Spinal cord (tissue), 10 donors: Measurements from ENCODE around the gene MSI2. TPM values are rescaled to one million over a fixed set of nuclear protein-coding genes. Genes with fewer than 3 reads are reported as not detected.

Experiments
- DNase-seq, 6 donors: peaks; one replicate each; pipeline versions ENCODE4 v3.0.0 to v3.0.0-alpha.2; 2013 to 2015; ENCODE audit warnings: low spot score in 6 of 6, low read depth in 4 of 6
- H3K27ac ChIP-seq: one replicate; pipeline ENCODE4 v1.5.1; 2013; ENCODE audit warnings: low read depth, low read length, control low read depth
- H3K27me3 ChIP-seq: one replicate; pipeline ENCODE4 v1.6.1; 2013; ENCODE audit warnings: low read length; ENCODE audit not compliant: control insufficient read depth, insufficient read depth
- H3K36me3 ChIP-seq: one replicate; pipeline ENCODE4 v1.6.1; 2013; ENCODE audit warnings: low read length; ENCODE audit not compliant: control insufficient read depth, insufficient read depth
- H3K4me1 ChIP-seq: one replicate; pipeline ENCODE4 v1.6.1; 2013; ENCODE audit warnings: low read length; ENCODE audit not compliant: control insufficient read depth, insufficient read depth
- H3K4me3 ChIP-seq: one replicate; pipeline ENCODE4 v1.5.1; 2013; ENCODE audit warnings: low read depth, low read length, control low read depth
- H3K9me3 ChIP-seq: one replicate; pipeline ENCODE4 v1.6.1; 2013; ENCODE audit warnings: low read length; ENCODE audit not compliant: control insufficient read depth, insufficient read depth
- WGBS: methylation state at CpG from one replicate; pipeline ENCODE4 v1.1.5; 2013; ENCODE audit warnings: missing lambda C conversion rate; ENCODE audit not compliant: insufficient coverage; 5-methylcytosine and 5-hydroxymethylcytosine counted together
- polyA plus RNA-seq, 2 donors: library from polyadenylated mRNA; unstranded; fragments of 120-200 nt; gene quantifications; one replicate each; pipeline ENCODE4 v1.2.1, GENCODE V29; 2013; ENCODE audit not compliant: insufficient read length in 2 of 2
- total RNA-seq, 2 donors: library from RNA; depleted of rRNA in 1 of 2; stranded (reverse); fragments of 120-200 nt in 1 of 2; fragments of >200 nt in 1 of 2; gene quantifications; one replicate each; pipeline versions ENCODE4 v1.2.3 to v1.2.4, GENCODE V29; 2013 to 2014
- donor health status: healthy.

Gene MSI2
- total and polyA plus RNA-seq, 4 donors, result 92.8 to 167 (median 109) TPM

DNA sequence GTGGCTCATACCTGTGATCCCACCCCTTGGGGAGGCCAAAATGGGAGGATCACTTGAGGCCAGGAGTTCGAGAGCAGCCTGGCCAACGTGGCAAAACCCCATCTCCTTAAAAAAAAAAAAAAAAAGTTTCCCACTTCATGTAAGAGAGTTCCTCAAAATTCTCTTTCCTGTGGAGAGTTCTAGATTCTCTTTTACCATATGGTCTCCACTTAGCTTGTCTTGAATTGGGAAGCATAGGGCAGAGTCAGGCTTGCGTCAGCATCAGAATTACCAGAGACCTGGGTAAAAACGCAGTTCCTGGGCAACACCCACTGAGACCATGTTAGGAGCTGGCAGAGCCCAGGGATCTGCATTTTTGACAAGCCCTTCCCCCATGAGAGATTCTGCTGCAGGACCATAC lies 330.4 kb downstream of the MSI2 start:
- H3K36me3 ChIP-seq, result peaks cover 13% of the 10 kb centered on the region
- H3K4me3 ChIP-seq, result no peak overlapping the region
- no peaks in the 10 kb centered on the region for H3K27me3 ChIP-seq
- H3K4me1 ChIP-seq, result peaks cover 35% of the 10 kb centered on the region
- H3K27ac ChIP-seq, result no peak overlapping the region
- H3K9me3 ChIP-seq, result no peaks in the 10 kb centered on the region
- WGBS, result 88% methylated on average over 2 of the region's 4 CpGs
- no peak for DNase-seq

DNA sequence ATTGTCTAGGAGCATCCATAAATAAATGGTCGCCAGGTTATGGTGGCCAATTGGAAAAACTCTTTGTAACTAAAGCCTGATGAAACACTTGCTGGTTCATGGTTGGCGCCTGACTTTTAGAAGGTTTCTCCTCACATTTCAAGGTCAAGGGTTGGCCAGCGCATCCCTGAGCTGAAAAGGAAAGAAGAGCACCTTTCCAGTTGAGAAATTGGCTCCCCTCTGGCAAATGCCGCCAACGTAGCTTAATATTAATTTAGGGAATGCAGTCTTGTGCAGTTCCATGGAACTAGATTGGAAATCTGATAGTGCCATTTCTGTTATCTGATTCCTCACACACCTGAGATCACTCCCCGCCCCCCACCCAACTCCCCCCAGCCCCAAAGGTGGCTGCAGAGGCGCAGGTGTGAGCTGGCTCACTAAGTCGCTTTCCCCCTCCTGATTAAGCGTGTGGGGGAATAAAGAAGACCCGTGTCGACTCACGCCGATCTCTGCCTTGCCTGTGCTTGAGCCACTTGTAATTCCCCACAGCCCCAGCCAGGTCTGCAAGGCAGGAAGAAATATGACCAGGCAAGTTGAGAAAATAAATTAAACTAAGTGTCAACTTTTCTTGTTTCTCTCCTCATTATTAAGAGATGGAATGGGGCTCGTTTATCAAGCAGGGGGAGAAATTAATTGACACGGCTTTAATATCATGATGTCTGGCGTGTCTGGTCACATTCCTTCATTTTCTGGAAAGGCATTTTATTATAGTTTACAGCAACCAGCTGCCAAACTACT lies 331.1 kb downstream of the MSI2 start:
- peaks cover 13% of the 10 kb centered on the region for H3K36me3 ChIP-seq
- H3K4me1 ChIP-seq, result peaks cover 35% of the 10 kb centered on the region
- H3K27ac ChIP-seq, result no peak overlapping the region
- H3K4me3 ChIP-seq, result no peak overlapping the region
- no peaks in the 10 kb centered on the region for H3K9me3 ChIP-seq
- H3K27me3 ChIP-seq, result no peaks in the 10 kb centered on the region
- peak in 1 of 6 donors; percentile 58 for DNase-seq
- 94% methylated on average over 2 of the region's 16 CpGs for WGBS

DNA sequence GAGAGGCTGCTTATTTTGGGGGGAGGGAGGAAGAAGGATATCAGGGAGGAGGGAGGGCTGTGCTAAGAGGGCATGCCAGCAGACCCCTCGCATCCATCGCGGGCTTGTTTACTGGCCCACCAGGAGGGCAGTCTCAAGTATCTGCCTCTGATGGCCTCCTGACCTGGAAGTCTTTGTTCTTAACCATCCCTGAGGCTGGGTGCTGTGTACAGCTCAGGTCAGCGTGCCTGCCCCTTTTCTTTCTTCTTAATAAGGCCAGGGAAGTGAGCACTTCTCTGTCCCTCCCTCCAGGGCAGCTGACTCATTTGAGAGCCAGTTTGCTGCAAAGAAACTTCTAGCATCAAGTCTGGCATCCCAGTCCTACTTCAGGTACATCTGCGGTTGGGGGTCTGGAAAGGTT lies 331.8 kb downstream of the MSI2 start:
- WGBS, result 68% methylated on average over 4 of the region's 5 CpGs

DNA sequence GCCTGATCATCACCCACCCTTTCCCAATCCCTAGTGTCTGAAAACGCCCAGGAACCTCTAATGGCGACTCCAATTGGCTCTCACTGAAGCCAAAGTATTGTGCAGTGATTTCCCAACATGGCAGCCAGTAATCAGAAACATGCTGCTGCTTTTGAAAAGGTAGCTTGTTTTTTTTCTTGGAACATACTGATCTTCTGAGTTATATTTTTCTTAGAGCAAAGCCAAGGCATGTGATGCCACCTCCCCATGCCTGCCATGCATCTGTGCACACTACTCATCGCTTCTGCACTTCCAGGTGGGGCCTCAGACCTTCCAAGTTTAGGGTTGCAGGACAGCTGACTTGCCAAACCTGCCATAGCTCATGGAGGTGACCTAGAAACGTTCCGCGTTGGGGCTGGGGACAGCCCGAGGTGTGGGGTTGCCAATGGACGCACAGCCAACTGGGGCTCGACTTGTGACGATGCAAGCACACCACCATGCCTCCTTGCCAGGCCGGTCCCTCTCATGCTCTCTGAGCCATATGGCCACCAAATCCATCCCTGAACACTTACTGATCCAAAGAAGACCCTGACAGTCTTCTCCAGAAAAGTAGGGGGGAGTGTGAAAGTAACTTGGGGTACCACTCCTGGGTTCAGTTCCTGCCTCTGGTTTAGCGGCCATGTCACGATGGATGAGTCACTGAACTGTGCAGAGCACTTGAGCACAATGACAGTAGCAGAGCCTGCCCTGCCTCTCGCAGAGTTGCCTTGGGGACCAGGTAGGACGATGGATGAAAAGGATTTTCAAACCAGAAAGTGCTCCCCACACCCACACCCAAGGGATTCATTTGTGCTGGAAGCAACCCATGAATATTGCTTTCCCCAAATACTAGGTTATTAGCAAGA lies 333.1 kb downstream of the MSI2 start:
- H3K36me3 ChIP-seq, result peaks cover 9% of the 10 kb centered on the region
- DNase-seq, result no peak
- no peak overlapping the region for H3K27ac ChIP-seq
- H3K9me3 ChIP-seq, result no peaks in the 10 kb centered on the region
- WGBS, result 95% methylated on average over 12 of the region's 15 CpGs
- H3K27me3 ChIP-seq, result no peaks in the 10 kb centered on the region
- H3K4me3 ChIP-seq, result no peak overlapping the region
- peaks cover 29% of the 10 kb centered on the region for H3K4me1 ChIP-seq

More for the DNA sequence above, 331.8 kb downstream of the MSI2 start:
- H3K27me3 ChIP-seq, result no peaks in the 10 kb centered on the region
- no peak overlapping the region for H3K4me3 ChIP-seq
- H3K4me1 ChIP-seq, result peaks cover 35% of the 10 kb centered on the region
- no peaks in the 10 kb centered on the region for H3K9me3 ChIP-seq
- peaks cover 13% of the 10 kb centered on the region for H3K36me3 ChIP-seq
- DNase-seq, result no peak
- H3K27ac ChIP-seq, result no peak overlapping the region

DNA sequence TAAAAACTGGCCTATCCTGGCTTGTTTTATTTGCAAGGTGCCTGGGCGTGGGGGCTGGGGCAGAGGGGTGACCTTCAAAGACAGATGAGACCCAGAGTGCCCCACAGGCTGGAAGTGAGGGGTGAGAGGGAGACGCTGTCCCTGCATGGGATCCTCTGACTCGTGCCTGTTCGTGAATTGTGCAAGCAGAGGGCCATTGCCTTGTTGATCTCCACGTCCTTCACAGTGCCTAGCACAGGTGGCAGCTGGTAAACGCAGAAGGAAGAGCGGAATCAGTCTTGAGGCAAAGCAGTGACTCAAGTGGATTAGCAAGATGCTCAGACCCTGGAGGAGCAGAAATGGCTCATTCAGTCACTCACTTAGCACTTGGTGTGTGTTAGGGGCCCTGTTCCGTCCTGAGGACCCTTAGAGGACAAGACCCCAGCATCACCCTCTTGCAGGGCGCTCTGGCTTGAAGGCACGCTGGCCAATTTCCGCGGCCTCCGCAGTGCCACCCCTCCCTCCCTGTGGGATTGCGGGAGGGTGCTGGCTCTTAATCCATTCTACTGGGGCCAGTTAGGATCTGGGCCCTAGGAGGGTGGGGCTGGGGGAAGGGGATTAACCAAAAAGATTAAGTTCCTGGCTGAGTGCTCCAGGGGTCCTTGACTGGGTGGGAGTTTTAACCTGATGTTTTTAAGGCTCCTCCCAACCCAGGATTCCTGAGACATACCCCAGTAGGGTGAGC lies 337.6 kb downstream of the MSI2 start:
- Histone ChIP-seq H3K9me3 (peaks cover 4% of the 10 kb centered on the region), H3K27ac (no peak overlapping the region), H3K4me3 (no peak overlapping the region), H3K36me3 (peaks cover 5% of the 10 kb centered on the region), H3K4me1 (peaks cover 16% of the 10 kb centered on the region), H3K27me3 (no peaks in the 10 kb centered on the region)
- WGBS, result 93% methylated on average over 7 of the region's 14 CpGs
- no peak for DNase-seq

DNA sequence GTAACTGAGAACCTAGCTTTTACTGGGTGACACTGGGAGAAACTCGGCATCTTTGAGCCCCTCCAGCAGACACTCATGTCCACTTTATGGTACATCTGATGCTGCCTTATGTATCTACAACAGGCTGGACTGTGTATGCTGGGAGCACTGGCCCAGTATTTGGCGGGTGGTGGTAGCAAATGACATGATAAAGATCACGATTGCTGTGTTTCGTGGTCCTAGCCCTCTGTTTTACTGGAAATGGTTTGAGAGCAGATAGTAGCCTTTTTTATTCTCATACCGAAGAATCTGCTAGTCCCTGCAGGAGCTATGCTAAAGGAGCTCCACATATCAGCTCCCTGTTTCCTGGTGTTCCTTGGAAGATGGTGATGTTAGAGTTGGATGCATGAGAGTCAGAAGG lies 338.4 kb downstream of the MSI2 start:
- peaks cover 4% of the 10 kb centered on the region for H3K9me3 ChIP-seq
- no peak overlapping the region for H3K4me3 ChIP-seq
- 91% methylated on average over 1 of the region's 5 CpGs for WGBS
- H3K4me1 ChIP-seq, result peaks cover 18% of the 10 kb centered on the region
- no peak for DNase-seq
- H3K27ac ChIP-seq, result no peak overlapping the region
- peaks cover 3% of the 10 kb centered on the region for H3K36me3 ChIP-seq
- H3K27me3 ChIP-seq, result no peaks in the 10 kb centered on the region

DNA sequence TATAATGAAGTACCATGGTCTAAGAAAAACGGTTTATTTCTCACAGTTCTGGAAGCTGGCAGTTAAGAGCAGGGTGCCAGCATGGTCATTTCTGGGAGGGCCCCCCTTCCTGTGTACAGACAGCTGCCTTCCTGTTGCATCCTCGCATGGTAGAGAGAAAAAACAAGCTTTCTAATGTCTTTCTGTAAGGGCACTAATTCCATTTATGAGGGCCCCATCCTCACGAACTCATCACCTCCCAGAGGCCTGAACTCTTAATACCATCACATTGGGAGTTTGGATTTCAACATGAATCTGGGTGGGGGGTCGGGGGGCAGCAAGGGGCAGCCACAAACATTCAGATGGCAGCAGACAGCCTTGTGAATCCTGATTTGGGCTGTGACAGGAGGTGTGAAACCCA lies 339.1 kb downstream of the MSI2 start:
- DNase-seq, result no peak
- Histone ChIP-seq H3K27me3 (no peaks in the 10 kb centered on the region), H3K27ac (no peak overlapping the region), H3K4me1 (peaks cover 18% of the 10 kb centered on the region), H3K36me3 (peaks cover 3% of the 10 kb centered on the region), H3K9me3 (peaks cover 4% of the 10 kb centered on the region), H3K4me3 (no peak overlapping the region)
- WGBS, result 86% methylated on average over 1 of the region's 4 CpGs

DNA sequence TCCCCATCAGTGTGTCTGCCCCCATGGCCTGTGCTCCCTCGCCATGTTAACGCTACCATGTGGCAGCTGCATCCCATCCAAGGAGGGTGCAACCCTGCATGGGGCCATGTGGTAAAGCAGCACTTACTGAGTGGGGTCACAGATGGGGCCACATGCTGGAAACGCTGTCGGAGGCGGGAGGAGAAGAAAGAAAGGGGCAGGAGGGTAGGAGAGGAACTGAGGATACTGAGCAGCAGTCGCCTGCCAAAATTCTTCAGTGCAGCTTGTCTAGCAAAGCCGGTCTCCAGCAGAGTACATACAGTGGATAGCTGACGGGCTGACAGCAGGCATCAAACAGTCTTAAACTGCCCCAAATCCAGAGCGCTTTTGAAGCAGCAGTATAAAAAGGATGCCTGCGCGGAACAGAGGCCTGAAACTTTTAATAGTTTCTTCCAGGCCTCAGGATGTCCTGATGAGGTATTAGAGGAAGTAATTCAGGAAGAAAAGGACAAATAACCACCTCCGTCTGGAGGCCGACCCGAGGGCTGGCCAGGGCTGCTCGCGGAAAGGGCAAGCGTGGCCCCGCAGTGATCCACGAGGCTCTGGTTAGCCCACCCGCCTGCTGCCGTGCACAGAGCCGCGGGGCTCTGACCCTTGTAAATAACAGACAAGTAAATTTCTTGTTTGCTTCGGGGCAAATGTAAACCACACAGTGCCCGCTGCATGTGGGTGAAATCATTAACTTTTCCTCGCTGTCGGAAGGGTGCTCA lies 339.8 kb downstream of the MSI2 start:
- DNase-seq, result peak in 2 of 6 donors; percentile 69 to 83
- Histone ChIP-seq H3K4me3 (no peak overlapping the region), H3K36me3 (peaks cover 3% of the 10 kb centered on the region), H3K27me3 (no peaks in the 10 kb centered on the region), H3K4me1 (peaks cover 18% of the 10 kb centered on the region), H3K27ac (peak overlapping the region; percentile 79), H3K9me3 (peaks cover 4% of the 10 kb centered on the region)
- 41% methylated on average over 24 of the region's 27 CpGs for WGBS

DNA sequence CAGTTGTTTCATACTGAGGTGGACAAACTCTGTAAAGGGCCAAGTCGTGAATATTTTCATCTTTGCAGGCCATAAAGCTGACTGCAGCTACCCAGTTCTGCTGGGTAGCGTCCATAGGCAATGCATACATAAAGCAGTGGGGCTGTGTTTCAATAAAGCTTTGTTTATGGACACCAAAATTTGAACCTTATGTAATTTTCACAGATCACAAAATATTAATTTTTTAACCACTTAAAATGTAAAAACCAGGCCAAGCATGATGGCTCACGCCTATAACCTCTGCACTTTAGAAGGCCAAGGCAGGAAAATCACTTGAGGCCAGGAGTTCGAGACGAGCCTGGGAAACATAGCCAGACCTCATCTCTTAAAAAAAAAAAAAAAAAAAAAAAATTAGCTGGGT lies 340.8 kb downstream of the MSI2 start:
- no peak for DNase-seq
- H3K4me3 ChIP-seq, result no peak overlapping the region
- H3K36me3 ChIP-seq, result peaks cover 6% of the 10 kb centered on the region
- H3K27ac ChIP-seq, result peak overlapping the region; percentile 72
- H3K9me3 ChIP-seq, result peaks cover 4% of the 10 kb centered on the region
- WGBS, result 65% methylated on average over 2 of the region's 5 CpGs
- peaks cover 18% of the 10 kb centered on the region for H3K4me1 ChIP-seq
- no peaks in the 10 kb centered on the region for H3K27me3 ChIP-seq
